LNCAP (cell line): ENCODE measurements around the gene PCDH1.

Experiments used
- TF ChIP-seq, protein P1 (sequence below): fragments of 450-650 bp; IDR thresholded peaks from 2 replicates; pipeline ENCODE4 v1.5.1; 2017; ENCODE audit warnings: mild to moderate bottlenecking

Gene PCDH1

GRCh38 chr5:141883892-141884318 lies 5.7 kb upstream of the PCDH1 start:
- TF ChIP-seq, protein P1, sequence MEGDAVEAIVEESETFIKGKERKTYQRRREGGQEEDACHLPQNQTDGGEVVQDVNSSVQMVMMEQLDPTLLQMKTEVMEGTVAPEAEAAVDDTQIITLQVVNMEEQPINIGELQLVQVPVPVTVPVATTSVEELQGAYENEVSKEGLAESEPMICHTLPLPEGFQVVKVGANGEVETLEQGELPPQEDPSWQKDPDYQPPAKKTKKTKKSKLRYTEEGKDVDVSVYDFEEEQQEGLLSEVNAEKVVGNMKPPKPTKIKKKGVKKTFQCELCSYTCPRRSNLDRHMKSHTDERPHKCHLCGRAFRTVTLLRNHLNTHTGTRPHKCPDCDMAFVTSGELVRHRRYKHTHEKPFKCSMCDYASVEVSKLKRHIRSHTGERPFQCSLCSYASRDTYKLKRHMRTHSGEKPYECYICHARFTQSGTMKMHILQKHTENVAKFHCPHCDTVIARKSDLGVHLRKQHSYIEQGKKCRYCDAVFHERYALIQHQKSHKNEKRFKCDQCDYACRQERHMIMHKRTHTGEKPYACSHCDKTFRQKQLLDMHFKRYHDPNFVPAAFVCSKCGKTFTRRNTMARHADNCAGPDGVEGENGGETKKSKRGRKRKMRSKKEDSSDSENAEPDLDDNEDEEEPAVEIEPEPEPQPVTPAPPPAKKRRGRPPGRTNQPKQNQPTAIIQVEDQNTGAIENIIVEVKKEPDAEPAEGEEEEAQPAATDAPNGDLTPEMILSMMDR = no peak

DNA sequence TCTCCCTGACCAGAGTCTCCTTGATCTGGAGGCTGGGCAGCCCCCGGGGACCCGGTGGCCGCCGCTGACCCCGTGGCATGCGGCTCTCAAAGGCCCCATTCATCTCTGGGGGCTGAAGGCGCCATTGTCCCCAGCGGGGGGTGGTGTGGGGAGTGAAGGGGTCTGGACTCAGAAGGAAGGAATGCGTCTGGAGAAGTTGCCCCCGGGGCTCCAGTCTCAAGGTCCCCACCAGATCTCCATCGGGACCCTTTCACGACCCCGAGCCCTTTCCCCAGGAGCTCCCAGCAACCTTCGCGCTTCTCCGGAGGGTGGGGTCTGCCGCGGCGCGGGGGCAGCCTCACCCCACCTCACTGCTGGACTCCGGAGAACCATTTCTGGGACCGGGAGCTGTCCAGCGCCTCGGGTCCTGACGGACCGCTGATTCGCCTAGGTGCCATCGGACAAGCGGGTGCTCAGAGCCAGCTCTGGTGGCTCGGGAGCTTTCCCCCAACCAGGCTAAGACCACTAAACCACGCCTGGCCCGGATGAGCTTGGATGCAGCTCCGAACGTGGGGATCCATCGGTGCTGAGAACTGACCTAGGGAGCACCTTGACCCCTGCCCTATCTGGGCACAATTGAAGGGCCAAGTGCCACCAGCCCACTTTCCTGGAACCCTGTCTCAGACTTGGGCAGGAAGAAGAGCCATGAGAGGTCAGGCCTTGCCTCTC lies 5.1 kb upstream of the PCDH1 start:
- TF ChIP-seq, protein P1 = no peak

- TF ChIP-seq, protein P1 = no peak
These were observed 4.5 kb upstream of the PCDH1 start for GRCh38 chr5:141882594-141883183.

DNA sequence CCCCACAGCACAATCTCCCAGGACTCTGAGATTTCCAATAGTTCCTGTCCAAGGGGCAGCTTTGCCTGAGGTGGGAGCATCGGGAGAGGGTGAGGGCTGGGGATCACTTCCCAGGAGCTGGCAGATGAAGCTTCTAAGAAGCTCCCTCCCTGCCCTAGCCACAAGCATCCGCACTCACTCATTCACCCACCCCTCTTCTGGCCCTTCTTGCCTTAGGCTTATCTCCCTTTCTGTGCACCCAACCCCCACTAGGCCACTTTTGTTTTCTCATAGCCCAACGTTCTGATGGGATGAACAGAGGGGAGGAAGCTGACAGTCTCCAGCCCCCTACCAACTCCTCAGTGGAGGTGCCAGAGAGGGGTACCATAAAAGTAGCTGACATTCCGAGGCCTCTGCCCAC lies 3.7 kb upstream of the PCDH1 start:
- TF ChIP-seq, protein P1 = no peak

DNA sequence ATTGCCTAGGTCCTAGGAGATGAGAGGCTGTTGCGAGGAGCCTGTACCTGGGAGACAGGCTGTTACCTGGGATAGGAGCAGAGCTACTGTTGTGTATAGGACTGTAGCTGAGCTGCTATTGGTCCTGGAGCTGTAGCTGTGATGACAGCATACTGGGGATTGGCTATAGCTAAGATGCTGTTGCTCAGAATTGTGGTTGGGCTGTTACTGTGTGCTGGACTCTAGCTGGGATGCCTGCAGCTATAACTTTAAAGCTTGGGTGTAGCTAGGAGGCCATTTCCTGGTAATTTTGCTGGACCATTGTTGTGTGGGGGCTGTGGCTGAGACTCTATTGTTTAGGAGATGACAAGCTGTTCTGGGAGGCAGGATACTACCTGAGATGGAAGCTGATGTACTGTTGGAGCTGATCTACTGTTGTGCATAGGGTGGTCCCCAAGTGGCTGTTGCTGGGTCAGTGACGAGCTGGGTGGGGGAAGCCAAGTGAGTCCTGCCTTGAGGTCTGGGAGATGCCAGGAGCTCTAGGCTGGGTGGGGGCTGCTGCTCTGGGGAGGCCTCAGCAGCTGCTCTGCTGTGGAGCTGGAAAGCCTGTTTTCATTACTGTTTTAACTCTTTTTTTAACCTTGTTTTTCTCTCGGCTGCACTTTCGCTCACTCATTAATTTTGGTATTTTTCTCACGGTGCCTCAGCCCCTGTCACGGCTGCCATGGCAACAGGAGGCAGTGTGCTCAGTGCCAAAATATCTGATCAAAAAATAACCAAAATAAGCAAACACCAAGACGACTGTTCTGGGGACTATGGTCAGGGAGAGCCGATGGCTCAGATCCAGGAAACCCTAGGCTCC lies 3.0 kb upstream of the PCDH1 start:
- TF ChIP-seq, protein P1 = no peak

- TF ChIP-seq, protein P1 = no peak
These were observed 1.9 kb upstream of the PCDH1 start for GRCh38 chr5:141879941-141880738.

GRCh38 chr5:141879426-141879759 lies 1.2 kb upstream of the PCDH1 start:
- TF ChIP-seq, protein P1 = 0 out of 2 replicates have a peak, but pooled peaks have one; percentile 5
